ENCODE measurements around the gene PARD3B.

DNA sequence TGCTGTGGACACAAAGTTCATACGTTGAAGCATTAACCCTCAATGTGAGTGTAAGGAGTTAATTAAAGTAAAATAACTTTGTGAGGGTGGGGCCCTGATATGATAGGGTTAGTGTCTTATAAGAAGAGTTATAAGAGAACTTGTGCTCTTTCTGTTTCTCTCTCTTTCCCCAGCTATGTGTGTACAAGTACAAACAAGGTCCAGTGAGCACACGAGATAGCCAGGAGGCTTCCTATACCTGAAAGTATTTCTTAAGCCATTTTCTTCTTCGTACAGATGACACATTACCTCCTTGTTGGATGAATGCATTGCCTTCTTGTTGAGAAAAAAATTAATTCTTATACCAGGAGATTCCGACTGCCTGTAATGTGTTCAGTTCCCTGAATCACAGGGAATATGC is 301.2 kb downstream of the PARD3B start:
- TF ChIP-seq, protein P1, sequence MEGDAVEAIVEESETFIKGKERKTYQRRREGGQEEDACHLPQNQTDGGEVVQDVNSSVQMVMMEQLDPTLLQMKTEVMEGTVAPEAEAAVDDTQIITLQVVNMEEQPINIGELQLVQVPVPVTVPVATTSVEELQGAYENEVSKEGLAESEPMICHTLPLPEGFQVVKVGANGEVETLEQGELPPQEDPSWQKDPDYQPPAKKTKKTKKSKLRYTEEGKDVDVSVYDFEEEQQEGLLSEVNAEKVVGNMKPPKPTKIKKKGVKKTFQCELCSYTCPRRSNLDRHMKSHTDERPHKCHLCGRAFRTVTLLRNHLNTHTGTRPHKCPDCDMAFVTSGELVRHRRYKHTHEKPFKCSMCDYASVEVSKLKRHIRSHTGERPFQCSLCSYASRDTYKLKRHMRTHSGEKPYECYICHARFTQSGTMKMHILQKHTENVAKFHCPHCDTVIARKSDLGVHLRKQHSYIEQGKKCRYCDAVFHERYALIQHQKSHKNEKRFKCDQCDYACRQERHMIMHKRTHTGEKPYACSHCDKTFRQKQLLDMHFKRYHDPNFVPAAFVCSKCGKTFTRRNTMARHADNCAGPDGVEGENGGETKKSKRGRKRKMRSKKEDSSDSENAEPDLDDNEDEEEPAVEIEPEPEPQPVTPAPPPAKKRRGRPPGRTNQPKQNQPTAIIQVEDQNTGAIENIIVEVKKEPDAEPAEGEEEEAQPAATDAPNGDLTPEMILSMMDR (IDR thresholded peaks at IDR 0.05) = no peak
- TF ChIP-seq EP300 (IDR thresholded peaks at IDR 0.05) (no peak), POLR2A (IDR thresholded peaks at IDR 0.05) (no peak)

Data from stomach (tissue), 4 donors.